ENCODE data around the gene UROD. TPM values are rescaled to one million over a fixed set of nuclear protein-coding genes. Genes with fewer than 3 reads are reported as not detected.
A peak's percentile ranks its signal among the peaks of the same experiment; 100 is the strongest.
"Not testable (repeated sequence)": the region's sequence is repeated elsewhere in the genome, so short reads cannot be mapped to it uniquely, and the experiment has no call there.

The UROD gene
- total RNA-seq, 6 donors from 2014 or later, result 38.6 to 76.3 (median 63.3) TPM

DNA sequence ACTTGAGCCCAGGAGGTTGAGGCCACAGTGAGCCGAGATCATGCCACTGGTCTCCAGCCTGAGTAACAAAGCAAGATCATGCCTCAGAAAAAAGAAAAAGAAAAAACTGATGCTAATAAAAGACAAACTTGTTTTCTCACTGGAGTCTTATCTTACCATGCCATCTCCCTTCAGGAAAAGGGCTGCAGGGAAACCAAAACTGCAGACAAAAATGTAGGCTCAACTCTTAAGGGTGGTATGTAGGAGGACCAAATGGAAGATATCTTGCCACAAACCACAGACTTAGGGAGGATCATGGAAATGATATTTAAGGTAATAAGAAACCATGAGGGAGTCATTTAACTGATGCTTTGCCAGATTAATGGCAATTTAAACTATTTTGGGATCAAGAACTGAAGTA is 32.9 kb downstream of the UROD start:
- WGBS, 2 donors, result 96 to 97% methylated on average over 1 of the region's 1 CpG
- Histone ChIP-seq H3K36me3 (peaks cover 0 to 3% (median 0%) of the 10 kb centered on the region in 4 donors), H3K4me3 (no peak overlapping the region), H3K9me3 (no peaks in the 10 kb centered on the region), H3K27ac (no peak overlapping the region), H3K4me1 (no peaks in the 10 kb centered on the region), H3K27me3 (no peaks in the 10 kb centered on the region)
- DNase-seq (no peak), ATAC-seq (ENCODE audit: low FRiP score in 2 of 2) (no peak)
- TF ChIP-seq EP300 (IDR thresholded peaks at IDR 0.05), result no peak
- TF ChIP-seq, protein P1, sequence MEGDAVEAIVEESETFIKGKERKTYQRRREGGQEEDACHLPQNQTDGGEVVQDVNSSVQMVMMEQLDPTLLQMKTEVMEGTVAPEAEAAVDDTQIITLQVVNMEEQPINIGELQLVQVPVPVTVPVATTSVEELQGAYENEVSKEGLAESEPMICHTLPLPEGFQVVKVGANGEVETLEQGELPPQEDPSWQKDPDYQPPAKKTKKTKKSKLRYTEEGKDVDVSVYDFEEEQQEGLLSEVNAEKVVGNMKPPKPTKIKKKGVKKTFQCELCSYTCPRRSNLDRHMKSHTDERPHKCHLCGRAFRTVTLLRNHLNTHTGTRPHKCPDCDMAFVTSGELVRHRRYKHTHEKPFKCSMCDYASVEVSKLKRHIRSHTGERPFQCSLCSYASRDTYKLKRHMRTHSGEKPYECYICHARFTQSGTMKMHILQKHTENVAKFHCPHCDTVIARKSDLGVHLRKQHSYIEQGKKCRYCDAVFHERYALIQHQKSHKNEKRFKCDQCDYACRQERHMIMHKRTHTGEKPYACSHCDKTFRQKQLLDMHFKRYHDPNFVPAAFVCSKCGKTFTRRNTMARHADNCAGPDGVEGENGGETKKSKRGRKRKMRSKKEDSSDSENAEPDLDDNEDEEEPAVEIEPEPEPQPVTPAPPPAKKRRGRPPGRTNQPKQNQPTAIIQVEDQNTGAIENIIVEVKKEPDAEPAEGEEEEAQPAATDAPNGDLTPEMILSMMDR (IDR thresholded peaks at IDR 0.05), result no peak
- no peak for TF ChIP-seq POLR2AphosphoS5 (IDR thresholded peaks at IDR 0.05)
- no peak for TF ChIP-seq POLR2A (IDR thresholded peaks at IDR 0.05)

DNA sequence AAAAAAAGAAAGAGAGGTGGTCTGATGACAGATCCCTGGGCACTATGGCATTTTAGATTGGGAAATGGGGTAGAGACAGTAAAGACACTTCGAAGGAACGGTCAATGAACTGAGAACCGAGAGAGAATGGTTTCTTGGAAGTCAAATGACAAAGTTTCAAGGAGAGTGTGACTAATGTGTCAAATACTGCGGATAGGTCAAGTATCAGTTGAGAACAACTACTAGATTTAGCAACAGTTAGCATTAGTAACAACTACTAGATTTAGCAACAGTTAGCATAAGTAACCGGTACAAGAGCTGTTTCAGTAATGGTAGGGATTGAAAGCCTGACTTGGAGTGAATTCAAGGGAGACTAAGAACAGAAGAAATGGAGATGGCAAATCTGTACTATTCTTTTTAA is 35.0 kb downstream of the UROD start:
- no peaks in the 10 kb centered on the region for H3K9me3 ChIP-seq
- ATAC-seq (ENCODE audit: low FRiP score in 2 of 2), result no peak

DNA sequence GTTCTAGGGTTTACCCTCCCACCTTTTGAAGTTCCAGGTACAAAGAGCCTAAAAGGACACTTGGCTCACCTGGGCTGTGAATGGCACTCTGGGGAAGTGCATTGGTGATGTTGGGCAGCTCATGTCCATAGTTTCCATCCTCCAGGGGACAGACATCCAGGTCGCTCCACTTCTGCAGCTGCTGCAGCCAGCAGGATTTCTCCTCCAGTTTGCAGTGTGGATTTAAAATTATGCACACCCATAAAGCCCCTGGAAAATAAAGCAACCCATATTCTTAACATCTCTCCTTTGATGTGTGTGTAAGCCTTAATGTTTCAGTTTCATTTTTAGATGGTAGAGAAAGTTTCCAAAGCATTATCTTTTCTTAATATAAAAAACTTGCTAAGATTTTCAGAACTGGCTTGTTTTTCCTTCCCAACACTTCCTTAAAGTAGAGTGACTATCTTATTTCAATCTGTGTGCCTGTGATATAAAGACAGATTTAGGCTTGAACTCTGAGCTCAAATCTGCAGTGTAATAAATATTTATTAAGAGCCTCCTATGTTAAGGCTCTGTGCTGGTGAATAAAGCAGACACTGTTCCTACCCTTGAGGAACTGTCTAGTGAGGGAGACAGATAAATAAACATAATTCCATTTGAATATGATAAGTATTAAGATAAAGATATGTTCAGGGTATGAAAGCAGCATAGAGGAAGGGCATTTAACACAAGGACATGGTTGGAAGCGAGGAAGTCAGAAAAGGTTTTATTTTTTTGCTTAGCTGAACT is 39.1 kb downstream of the UROD start:
- WGBS, 2 donors, result 66 to 74% methylated on average over 2 of the region's 2 CpGs
- no peaks in the 10 kb centered on the region for H3K36me3 ChIP-seq
- no peaks in the 10 kb centered on the region for H3K27me3 ChIP-seq
- peak overlapping the region in 1 of 4 donors; percentile 43 for H3K27ac ChIP-seq
- H3K4me1 ChIP-seq, result peaks cover 0 to 10% (median 3%) of the 10 kb centered on the region in 4 donors
- H3K9me3 ChIP-seq, result no peaks in the 10 kb centered on the region
- H3K4me3 ChIP-seq, result no peak overlapping the region
- DNase-seq (no peak), ATAC-seq (ENCODE audit: low FRiP score in 2 of 2) (no peak)
- TF ChIP-seq POLR2AphosphoS5 (IDR thresholded peaks at IDR 0.05) (no peak), POLR2A (IDR thresholded peaks at IDR 0.05) (no peak), EP300 (IDR thresholded peaks at IDR 0.05) (no peak)
- TF ChIP-seq, protein P1 (IDR thresholded peaks at IDR 0.05), result no peak

More for the DNA sequence above, 35.0 kb downstream of the UROD start:
- H3K27me3 ChIP-seq, result no peaks in the 10 kb centered on the region
- TF ChIP-seq, protein P1 (IDR thresholded peaks at IDR 0.05), result no peak
- peak in 1 of 4 donors; percentile 84 for TF ChIP-seq EP300 (IDR thresholded peaks at IDR 0.05)
- H3K36me3 ChIP-seq, result peaks cover 0 to 3% (median 0%) of the 10 kb centered on the region in 4 donors
- WGBS, 2 donors, result 63 to 70% methylated on average over 5 of the region's 5 CpGs
- no peak for DNase-seq
- H3K4me1 ChIP-seq, result peaks cover 0 to 10% (median 3%) of the 10 kb centered on the region in 4 donors
- no peak overlapping the region for H3K27ac ChIP-seq
- H3K4me3 ChIP-seq, result no peak overlapping the region

DNA sequence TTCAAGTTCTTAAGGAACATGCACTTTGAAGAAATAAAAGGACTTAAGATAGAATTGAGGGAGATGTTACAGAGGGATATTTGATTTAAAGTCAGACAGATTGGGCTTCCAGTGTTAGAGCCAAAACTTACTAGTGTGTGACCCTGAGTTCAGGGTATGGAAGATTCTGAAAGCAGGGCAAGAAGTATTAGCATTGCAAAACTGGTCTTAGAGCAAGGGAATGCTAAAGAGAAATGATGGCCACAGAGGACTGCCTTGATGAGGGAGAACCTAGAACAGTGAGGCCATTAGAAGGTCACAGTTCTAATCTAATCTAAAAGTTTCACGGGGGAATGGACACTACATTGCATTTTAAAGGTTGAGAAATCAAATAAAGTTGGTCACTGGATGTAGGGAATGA is 45.5 kb downstream of the UROD start:
- no peak overlapping the region for H3K4me3 ChIP-seq
- H3K27me3 ChIP-seq, result no peaks in the 10 kb centered on the region
- DNase-seq (no peak), ATAC-seq (ENCODE audit: low FRiP score in 2 of 2) (no peak)
- H3K9me3 ChIP-seq, result no peaks in the 10 kb centered on the region
- TF ChIP-seq EP300 (IDR thresholded peaks at IDR 0.05) (no peak), POLR2AphosphoS5 (IDR thresholded peaks at IDR 0.05) (no peak), POLR2A (IDR thresholded peaks at IDR 0.05) (no peak)
- TF ChIP-seq, protein P1 (IDR thresholded peaks at IDR 0.05), result no peak
- no peaks in the 10 kb centered on the region for H3K4me1 ChIP-seq
- H3K36me3 ChIP-seq, result peaks cover 0 to 4% (median 0%) of the 10 kb centered on the region in 4 donors
- WGBS, 2 donors, result 85 to 90% methylated on average over 1 of the region's 1 CpG
- no peak overlapping the region for H3K27ac ChIP-seq

DNA sequence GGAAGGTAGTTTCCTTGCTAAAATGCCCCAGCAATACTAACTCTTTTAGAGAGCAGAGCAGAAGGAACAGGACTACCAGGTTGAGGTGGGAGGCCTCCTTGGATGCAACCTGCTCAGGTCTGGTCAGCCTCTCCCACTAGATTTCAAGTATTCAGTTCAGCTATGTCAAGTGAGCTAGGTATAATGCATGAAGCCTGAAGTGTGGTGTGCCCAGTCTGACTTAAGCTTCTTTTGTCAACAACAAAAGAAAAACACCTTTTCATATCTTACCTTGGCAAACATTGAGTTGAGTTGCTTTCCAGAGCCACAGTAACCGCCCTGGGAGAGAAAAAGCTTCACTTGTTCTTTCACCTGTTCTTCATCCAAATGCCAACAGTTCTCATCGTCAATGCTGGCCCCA is 47.8 kb downstream of the UROD start:
- no peak for DNase-seq
- no peak overlapping the region for H3K27ac ChIP-seq
- peaks cover 0 to 4% (median 0%) of the 10 kb centered on the region in 4 donors for H3K36me3 ChIP-seq
- H3K4me3 ChIP-seq, result no peak overlapping the region
- WGBS, 2 donors, result 62 to 73% methylated on average over 2 of the region's 2 CpGs
- TF ChIP-seq, protein P1 (IDR thresholded peaks at IDR 0.05), result no peak
- no peak for TF ChIP-seq EP300 (IDR thresholded peaks at IDR 0.05)
- no peak for TF ChIP-seq POLR2A (IDR thresholded peaks at IDR 0.05)
- no peak for TF ChIP-seq POLR2AphosphoS5 (IDR thresholded peaks at IDR 0.05)
- no peaks in the 10 kb centered on the region for H3K27me3 ChIP-seq
- no peaks in the 10 kb centered on the region for H3K4me1 ChIP-seq
- peak in 1 of 2 donors; percentile 51 for ATAC-seq (ENCODE audit: low FRiP score in 2 of 2)
- no peaks in the 10 kb centered on the region for H3K9me3 ChIP-seq

DNA sequence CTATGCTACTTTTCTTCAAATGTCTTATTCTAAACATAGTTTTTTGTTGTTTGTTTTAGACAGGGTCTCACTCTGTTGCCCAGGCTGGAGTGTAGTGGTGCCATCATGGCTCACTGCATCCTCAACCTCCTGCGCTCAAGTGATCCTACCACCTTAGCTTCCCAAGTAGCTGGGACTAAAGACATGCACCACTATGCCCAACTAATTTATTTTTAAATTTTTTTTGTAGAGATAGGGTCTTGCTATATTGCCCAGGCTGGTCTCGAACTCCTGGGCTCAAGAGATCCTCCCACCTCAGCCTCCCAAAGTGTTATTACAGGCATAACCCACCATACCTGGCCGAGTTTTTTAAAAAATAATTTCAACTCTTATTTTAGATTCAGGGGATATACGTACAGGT is 50.4 kb downstream of the UROD start:
- H3K36me3 ChIP-seq; H3K27me3 ChIP-seq; ATAC-seq (ENCODE audit: low FRiP score in 2 of 2); DNase-seq; H3K9me3 ChIP-seq; H3K27ac ChIP-seq; H3K4me3 ChIP-seq; H3K4me1 ChIP-seq: not testable (repeated sequence)
- 94 to 96% methylated on average over 4 of the region's 4 CpGs for WGBS, 2 donors

All from upper lobe of left lung (tissue), 6 donors.